H1 (cell line): ENCODE measurements around the gene ZNRF2. TPM values are rescaled to one million over a fixed set of nuclear protein-coding genes. Genes with fewer than 3 reads are reported as not detected.

ENCODE experiments used
- CTCF ChIA-PET: fragments of 300-600 bp; sonication (Branson Sonifier 250); formaldehyde crosslinking; loops from one replicate; lab custom pipeline; 2021; ENCODE audit not compliant: partially characterized antibody; lab: Charles Lee
- POLR2A ChIA-PET: fragments of 300-600 bp; sonication (Branson Sonifier 250); formaldehyde crosslinking; loops from one replicate; lab custom pipeline; 2021; ENCODE audit warnings: inconsistent platforms; ENCODE audit not compliant: partially characterized antibody; lab: Charles Lee
- DNase-seq, 2 experiments: peaks; one replicate each; pipeline versions ENCODE4 v3.0.0 to v3.0.0-alpha.2; 2010 to 2022; ENCODE audit warnings: low spot score in 2 of 2, low read depth in 1 of 2, mixed read lengths in 1 of 2
- FAIRE-seq: peaks from 2 replicates; lab custom pipeline; 2011; peaks lifted over from hg19 to GRCh38; lab: Jason Lieb, UNC
- H2AFZ ChIP-seq: 2 replicates; pipeline ENCODE4 v1.8.1; 2012; ENCODE audit warnings: low read length, inconsistent platforms
- H2AK5ac ChIP-seq: 2 replicates; pipeline ENCODE4 v1.6.1; 2013; ENCODE audit warnings: low read depth, low read length
- H2BK120ac ChIP-seq: replicated peaks from 2 replicates; pipeline ENCODE3; 2013; ENCODE audit warnings: low read depth, low read length, inconsistent platforms
- H2BK12ac ChIP-seq: 2 replicates; pipeline ENCODE4 v1.6.1; 2013; ENCODE audit warnings: low read depth, low read length
- H2BK15ac ChIP-seq: 2 replicates; pipeline ENCODE4 v1.6.1; 2013; ENCODE audit warnings: low read length
- H2BK20ac ChIP-seq: 2 replicates; pipeline ENCODE4 v1.6.1; 2013; ENCODE audit warnings: low read length
- H2BK5ac ChIP-seq: 2 replicates; pipeline ENCODE4 v1.6.1; 2013; ENCODE audit warnings: low read depth, low read length
- H3K14ac ChIP-seq: 2 replicates; pipeline ENCODE4 v1.6.1; 2013; ENCODE audit warnings: inconsistent platforms; ENCODE audit not compliant: insufficient read length
- H3K18ac ChIP-seq: 2 replicates; pipeline ENCODE4 v1.6.1; 2013; ENCODE audit warnings: low read length; ENCODE audit errors: extremely low read depth
- H3K23ac ChIP-seq: 2 replicates; pipeline ENCODE4 v1.6.1; 2013; ENCODE audit warnings: inconsistent platforms; ENCODE audit not compliant: insufficient read length
- H3K23me2 ChIP-seq: 2 replicates; pipeline ENCODE4 v1.6.1; 2013; ENCODE audit warnings: low read depth, low read length
- H3K27ac ChIP-seq: 2 replicates; pipeline ENCODE4 v1.6.1; 2011; ENCODE audit warnings: low read depth, low read length, inconsistent platforms
- H3K27me3 ChIP-seq, 4 experiments: replicated peaks in 1 of 4; 1 replicate in 1 of 4; 2 replicates in 3 of 4; pipeline versions ENCODE4 v1.6.1 to v1.8.1; 2011 to 2013; ENCODE audit warnings: low read length in 3 of 4, mild to moderate bottlenecking in 3 of 4, inconsistent platforms in 2 of 4, mixed read lengths in 2 of 4, moderate library complexity in 1 of 4; ENCODE audit not compliant: control insufficient read depth in 3 of 4, insufficient read depth in 3 of 4; ENCODE audit errors: extremely low read depth in 1 of 4
- H3K36me3 ChIP-seq, 4 experiments: 2 replicates each; pipeline versions ENCODE4 v1.6.1 to v1.8.1; 2011 to 2013; ENCODE audit warnings: mild to moderate bottlenecking in 4 of 4, low read length in 3 of 4, moderate library complexity in 2 of 4, control low read depth in 1 of 4, inconsistent platforms in 1 of 4; ENCODE audit not compliant: insufficient read depth in 4 of 4, control insufficient read depth in 2 of 4
- H3K4ac ChIP-seq: replicated peaks from 2 replicates; pipeline ENCODE3; 2013; ENCODE audit warnings: low read length, low read depth, mixed read lengths, inconsistent platforms; ENCODE audit not compliant: insufficient read length
- H3K4me1 ChIP-seq, 4 experiments: replicated peaks in 1 of 4; 1 replicate in 1 of 4; 2 replicates in 3 of 4; pipeline versions ENCODE4 v1.6.1 to v1.8.1; 2011 to 2013; ENCODE audit warnings: low read length in 3 of 4, inconsistent platforms in 2 of 4, mixed read lengths in 1 of 4; ENCODE audit not compliant: insufficient read depth in 4 of 4, control insufficient read depth in 3 of 4
- H3K4me2 ChIP-seq, 2 experiments: 2 replicates each; pipeline versions ENCODE4 v1.6.1 to v1.8.1; 2011 to 2013; ENCODE audit warnings: low read depth in 2 of 2, low read length in 2 of 2, control low read depth in 1 of 2, inconsistent platforms in 1 of 2, mild to moderate bottlenecking in 1 of 2; ENCODE audit not compliant: insufficient read depth in 1 of 2
- H3K4me3 ChIP-seq, 4 experiments: fragments of 200-600, 300-600 bp in 1 of 4; sonication (generic), shearing (Covaris generic), sonication (Bioruptor Twin) in 1 of 4; 2 replicates each; pipeline versions ENCODE4 v1.5.1 to v1.8.1; 2011 to 2016; ENCODE audit warnings: low read length in 4 of 4, low read depth in 3 of 4, control low read depth in 2 of 4, inconsistent platforms in 2 of 4, mild to moderate bottlenecking in 2 of 4, mixed read lengths in 1 of 4, moderate library complexity in 1 of 4; ENCODE audit not compliant: insufficient read depth in 2 of 4; ENCODE audit errors: extremely low read depth in 1 of 4
- H3K56ac ChIP-seq: replicated peaks from 2 replicates; pipeline ENCODE3; 2013; ENCODE audit warnings: low read depth, mild to moderate bottlenecking, mixed read lengths, low read length, inconsistent platforms; ENCODE audit not compliant: insufficient read length
- H3K79me1 ChIP-seq: 2 replicates; pipeline ENCODE4 v1.6.1; 2013; ENCODE audit warnings: low read depth, low read length, control low read depth
- H3K79me2 ChIP-seq, 2 experiments: 2 replicates each; pipeline versions ENCODE4 v1.6.1 to v1.8.1; 2012 to 2013; ENCODE audit warnings: low read length in 2 of 2, mild to moderate bottlenecking in 2 of 2, inconsistent platforms in 1 of 2; ENCODE audit not compliant: insufficient read depth in 2 of 2, control insufficient read depth in 1 of 2
- H3K9ac ChIP-seq, 4 experiments: replicated peaks in 1 of 4; 1 replicate in 1 of 4; 2 replicates in 3 of 4; pipeline versions ENCODE4 v1.6.1 to v1.8.1; 2011 to 2013; ENCODE audit warnings: low read depth in 3 of 4, low read length in 3 of 4, control low read depth in 2 of 4, mild to moderate bottlenecking in 2 of 4, moderate library complexity in 2 of 4, inconsistent platforms in 1 of 4; ENCODE audit errors: extremely low read depth in 1 of 4
- H3K9me3 ChIP-seq, 2 experiments: 2 replicates each; pipeline versions ENCODE4 v1.6.1 to v1.8.1; 2012 to 2013; ENCODE audit warnings: mild to moderate bottlenecking in 2 of 2, moderate library complexity in 2 of 2, control low read depth in 1 of 2, inconsistent platforms in 1 of 2, low read depth in 1 of 2, low read length in 1 of 2, mixed read lengths in 1 of 2; ENCODE audit not compliant: insufficient read depth in 2 of 2
- H4K20me1 ChIP-seq, 2 experiments: replicated peaks in 1 of 2; 2 replicates each; pipeline versions ENCODE3 to v1.8.1; 2011 to 2013; ENCODE audit warnings: inconsistent platforms in 2 of 2, low read length in 2 of 2, mild to moderate bottlenecking in 1 of 2; ENCODE audit not compliant: insufficient read depth in 2 of 2, control insufficient read depth in 1 of 2
- H4K5ac ChIP-seq: 2 replicates; pipeline ENCODE4 v1.6.1; 2013; ENCODE audit warnings: low read length, low read depth, mixed read lengths, inconsistent platforms; ENCODE audit not compliant: insufficient read length
- H4K8ac ChIP-seq: 2 replicates; pipeline ENCODE4 v1.8.0; 2013; ENCODE audit warnings: mild to moderate bottlenecking, moderate library complexity, low read length, inconsistent platforms; ENCODE audit not compliant: insufficient read depth; ENCODE audit errors: extremely low read depth
- H4K91ac ChIP-seq: replicated peaks from 2 replicates; pipeline ENCODE3; 2013; ENCODE audit warnings: low read length, mixed read lengths, inconsistent platforms; ENCODE audit not compliant: insufficient read length
- CBX5 ChIP-seq: fragments of 300-800, 300-1000 bp; sonication (generic); IDR thresholded peaks from 2 replicates; pipeline ENCODE4 v1.7.1; 2016; ENCODE audit warnings: antibody characterized with exemption, low read length, low read depth
- EZH2 ChIP-seq: fragments of 200-600 bp; sonication (generic); IDR thresholded peaks from 2 replicates; pipeline ENCODE4 v1.7.1; 2012; ENCODE audit warnings: low read depth, mild to moderate bottlenecking, moderate library complexity, low read length, inconsistent platforms; ENCODE audit not compliant: severe bottlenecking
- MAFK ChIP-seq: IDR thresholded peaks from 2 replicates; pipeline ENCODE4 v1.6.1; 2012; ENCODE audit warnings: low read depth, mild to moderate bottlenecking, improper control_type of control experiment, low read length
- PHF8 ChIP-seq: fragments of 200-600 bp; sonication (generic); conservative IDR thresholded peaks from 2 replicates; pipeline ENCODE4 v1.7.1; 2012; ENCODE audit warnings: low read depth, mild to moderate bottlenecking, inconsistent platforms, low read length, moderate library complexity
- SP1 ChIP-seq: IDR thresholded peaks from 2 replicates; pipeline ENCODE4 v1.6.1; 2011; ENCODE audit warnings: low read depth, low read length
- SP4 ChIP-seq: IDR thresholded peaks from 2 replicates; pipeline ENCODE4 v1.6.1; 2012; ENCODE audit warnings: low read length, inconsistent platforms
- WGBS, 2 experiments: shearing (Covaris generic) in 1 of 2; methylation state at CpG; one replicate each; pipeline versions ENCODE4 v1.1.6 to v1.1.7; 2013 to 2015; ENCODE audit warnings: low lambda C conversion rate in 2 of 2, mixed read lengths in 2 of 2, inconsistent platforms in 1 of 2, low coverage in 1 of 2, missing lambda C conversion rate in 1 of 2; ENCODE audit not compliant: insufficient replicate concordance in 2 of 2, insufficient coverage in 1 of 2, insufficient read length in 1 of 2; ENCODE audit errors: extremely low coverage in 1 of 2, missing lambda C conversion rate in 1 of 2; 5-methylcytosine and 5-hydroxymethylcytosine counted together
- polyA plus RNA-seq, 7 experiments: library from polyadenylated mRNA; depleted of rRNA in 3 of 7; stranded (reverse) in 5 of 7; unstranded in 2 of 7; fragments of >200 nt in 5 of 7; fragments of 200-250 nt in 2 of 7; gene quantifications; 1 replicate in 5 of 7; 2 replicates in 1 of 7; 4 replicates in 1 of 7; pipeline versions ENCODE4 v1.2.1 to v1.2.3, GENCODE V29; 2011 to 2013; ENCODE audit warnings: missing spikeins in 2 of 7, mixed read lengths in 2 of 7
- total RNA-seq: library from RNA; stranded (reverse); fragmentation: NEBNext Ultra II Directional; extraction: Animal tissue kit (Norgen Biotek cat#: 25700); gene quantifications from 2 replicates; pipeline ENCODE4 v1.2.1, GENCODE V29; 2021
- TF ChIP-seq, protein P1 (sequence below): IDR thresholded peaks from 2 replicates; pipeline ENCODE4 v1.6.1; 2011; ENCODE audit warnings: low read depth, mild to moderate bottlenecking, low read length; ENCODE audit not compliant: insufficient read depth

The ZNRF2 gene
- total and polyA plus RNA-seq, 2 of the 8 experiments (the other 6 are each of a cell fraction or from before 2014, with no cell fraction given) = 2.9 to 16.2 TPM

DNA sequence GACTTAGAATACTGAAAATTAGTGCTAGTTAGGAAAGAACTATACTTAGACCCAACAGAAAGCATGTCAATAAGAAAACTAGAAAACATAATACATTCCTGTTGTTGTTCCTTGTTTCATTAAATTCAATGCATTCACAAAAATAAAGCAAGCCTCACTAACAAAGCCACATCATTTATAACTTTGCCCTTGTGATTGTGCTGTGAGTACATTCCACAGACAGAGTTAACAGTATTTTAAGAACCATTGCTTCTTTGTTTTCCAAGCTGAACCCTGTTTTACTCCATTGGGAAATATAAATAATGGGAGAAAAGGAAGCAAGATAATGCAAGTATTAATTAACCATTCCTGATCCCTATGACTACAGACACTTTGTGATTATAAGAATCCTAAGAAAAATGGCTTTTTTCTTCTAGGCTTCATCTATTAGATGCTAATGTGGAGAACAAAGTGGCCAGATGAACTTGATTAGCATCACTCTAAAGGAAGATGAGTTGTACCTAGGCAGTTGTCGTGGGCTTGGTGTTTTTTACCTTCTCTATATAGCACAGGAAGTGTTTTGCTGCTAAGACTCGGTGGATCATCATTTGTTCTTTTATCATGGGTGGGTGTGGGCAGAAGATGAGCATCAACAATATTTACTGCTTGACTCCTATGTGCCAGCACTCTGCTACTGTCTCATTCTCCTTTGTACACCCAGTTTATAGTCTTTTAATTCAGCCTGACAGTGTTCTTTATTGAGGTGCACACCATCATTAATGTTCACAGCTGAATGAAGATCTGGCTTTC lies 34.2 kb upstream of the ZNRF2 start:
- POLR2A ChIA-PET = no interaction called here
- H4K5ac ChIP-seq = no peak overlapping the region
- H3K14ac ChIP-seq = no peak overlapping the region
- H3K36me3 ChIP-seq = no peaks in the 10 kb centered on the region
- peaks cover 0 to 4% (median 0%) of the 10 kb centered on the region in 4 experiments; a peak in 3 of 7 replicates for H3K4me1 ChIP-seq
- no peak for FAIRE-seq
- no peak overlapping the region for H2BK120ac ChIP-seq
- H4K91ac ChIP-seq = no peak overlapping the region
- no peak overlapping the region for H2BK12ac ChIP-seq
- TF ChIP-seq CBX5 = no peak
- no peak for TF ChIP-seq PHF8
- TF ChIP-seq EZH2 = no peak
- no peak for TF ChIP-seq SP1
- TF ChIP-seq, protein P1, sequence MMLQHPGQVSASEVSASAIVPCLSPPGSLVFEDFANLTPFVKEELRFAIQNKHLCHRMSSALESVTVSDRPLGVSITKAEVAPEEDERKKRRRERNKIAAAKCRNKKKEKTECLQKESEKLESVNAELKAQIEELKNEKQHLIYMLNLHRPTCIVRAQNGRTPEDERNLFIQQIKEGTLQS = no peak
- TF ChIP-seq SP4 = no peak
- TF ChIP-seq MAFK = no peak
- TF ChIP-seq, all 59 proteins: peak for 0
- H3K9ac ChIP-seq = no peak overlapping the region
- no peak overlapping the region for H2AFZ ChIP-seq
- H3K4me3 ChIP-seq = no peak overlapping the region
- no peak overlapping the region for H2BK15ac ChIP-seq
- H4K8ac ChIP-seq = no peak overlapping the region
- no peak overlapping the region for H2AK5ac ChIP-seq
- no peak overlapping the region for H3K18ac ChIP-seq
- no peak overlapping the region for H3K4me2 ChIP-seq
- no peaks in the 10 kb centered on the region for H3K9me3 ChIP-seq
- no peaks in the 10 kb centered on the region for H3K79me2 ChIP-seq
- H3K56ac ChIP-seq = no peak overlapping the region
- H2BK5ac ChIP-seq = no peak overlapping the region
- H2BK20ac ChIP-seq = no peak overlapping the region
- DNase-seq = no peak
- H3K4ac ChIP-seq = no peak overlapping the region
- no peaks in the 10 kb centered on the region for H4K20me1 ChIP-seq
- no peaks in the 10 kb centered on the region for H3K79me1 ChIP-seq
- no peak overlapping the region for H3K27ac ChIP-seq
- no peaks in the 10 kb centered on the region for H3K27me3 ChIP-seq
- H3K23ac ChIP-seq = no peak overlapping the region
- no peaks in the 10 kb centered on the region; the same call in 1 of the 2 replicates for H3K23me2 ChIP-seq
- CTCF ChIA-PET = interaction anchor here (1.9 kb wide), 1 partner anchor 26 kb away, joined by 7 read pairs; no protein-coding TSS in a partner anchor
- 81% methylated on average over 2 of the region's 2 CpGs; no CpG with 5 or more reads in 1 of the 2 experiments for WGBS, 2 experiments
